ENCODE data around the gene ADGRV1. TPM values are rescaled to one million over a fixed set of nuclear protein-coding genes. Genes with fewer than 3 reads are reported as not detected.

ADGRV1 gene
- total and polyA plus RNA-seq, 9 of the 15 experiments (the other 6 are each of a cell fraction or from before 2014, with no cell fraction given), result 21.7 to 156 (median 58.2) TPM

DNA sequence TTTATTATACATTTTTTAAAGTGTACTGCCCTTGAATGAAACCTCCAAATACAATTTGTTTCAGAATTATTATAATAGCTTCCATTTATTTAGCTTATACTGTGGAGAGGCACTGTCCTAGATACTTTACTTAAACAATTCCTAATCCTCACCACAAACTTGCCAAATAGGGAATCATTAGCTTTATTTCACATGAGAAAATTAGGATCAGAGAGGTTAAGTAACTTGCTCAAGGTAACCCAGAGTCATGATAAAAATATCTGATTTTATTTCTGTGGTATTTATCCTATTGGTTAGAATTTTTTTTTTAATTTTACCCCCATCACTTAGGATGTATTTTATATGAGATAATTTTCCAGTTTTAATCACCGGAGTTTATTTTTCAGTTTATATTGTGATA, 78.4 kb downstream of the ADGRV1 start (continued):
- TF ChIP-seq NUFIP1 (IDR thresholded peaks at IDR 0.05; ENCODE audit: partially characterized antibody) (no peak), ZNF124 (CRISPR knock-in tag; IDR thresholded peaks at IDR 0.05) (no peak), TFAM (CRISPR knock-in tag; conservative IDR thresholded peaks at IDR 0.05) (no peak), ETV5 (CRISPR knock-in tag; IDR thresholded peaks at IDR 0.05; ENCODE audit: low read depth) (no peak), CHD2 (IDR thresholded peaks at IDR 0.05; ENCODE audit: low read depth, low read length) (no peak), ZNF184 (CRISPR knock-in tag; IDR thresholded peaks at IDR 0.05) (no peak), RB1 (IDR thresholded peaks at IDR 0.05; ENCODE audit: low read depth) (no peak), ZBTB7A (IDR thresholded peaks at IDR 0.05; ENCODE audit: borderline replicate concordance, control insufficient read depth, low read depth, low read length) (no peak), ZNF23 (CRISPR knock-in tag; IDR thresholded peaks at IDR 0.05) (no peak), SIRT6 (IDR thresholded peaks at IDR 0.05; ENCODE audit: low read depth, low read length) (no peak), PRMT5 (CRISPR knock-in tag; IDR thresholded peaks at IDR 0.05) (no peak), ERF (CRISPR knock-in tag; IDR thresholded peaks at IDR 0.05) (no peak), NFE2L1 (tag; IDR thresholded peaks at IDR 0.05; ENCODE audit: borderline replicate concordance, low read depth) (no peak), ZNF431 (CRISPR knock-in tag; IDR thresholded peaks at IDR 0.05) (no peak), COPS2 (conservative IDR thresholded peaks at IDR 0.05) (no peak), RBM25 (IDR thresholded peaks at IDR 0.05; ENCODE audit: low read depth, low read length, severe bottlenecking) (peak; percentile 99), NCOA4 (IDR thresholded peaks at IDR 0.05; ENCODE audit: partially characterized antibody) (no peak), ZNF408 (CRISPR knock-in tag; IDR thresholded peaks at IDR 0.05; ENCODE audit: low read depth) (no peak), NR4A1 (CRISPR knock-in tag; IDR thresholded peaks at IDR 0.05) (no peak), NR4A1 (tag; IDR thresholded peaks at IDR 0.05) (no peak), BACH1 (tag; IDR thresholded peaks at IDR 0.05) (no peak), CCAR2 (IDR thresholded peaks at IDR 0.05; ENCODE audit: low read depth, low read length) (no peak), KDM1A (IDR thresholded peaks at IDR 0.05) (peak; percentile 60 to 73), FOS (IDR thresholded peaks at IDR 0.05; ENCODE audit: extremely low read depth, insufficient read length) (no peak)
- TF ChIP-seq, protein P1, sequence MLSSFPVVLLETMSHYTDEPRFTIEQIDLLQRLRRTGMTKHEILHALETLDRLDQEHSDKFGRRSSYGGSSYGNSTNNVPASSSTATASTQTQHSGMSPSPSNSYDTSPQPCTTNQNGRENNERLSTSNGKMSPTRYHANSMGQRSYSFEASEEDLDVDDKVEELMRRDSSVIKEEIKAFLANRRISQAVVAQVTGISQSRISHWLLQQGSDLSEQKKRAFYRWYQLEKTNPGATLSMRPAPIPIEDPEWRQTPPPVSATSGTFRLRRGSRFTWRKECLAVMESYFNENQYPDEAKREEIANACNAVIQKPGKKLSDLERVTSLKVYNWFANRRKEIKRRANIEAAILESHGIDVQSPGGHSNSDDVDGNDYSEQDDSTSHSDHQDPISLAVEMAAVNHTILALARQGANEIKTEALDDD (IDR thresholded peaks at IDR 0.05), result no peak
- TF ChIP-seq, protein P2, sequence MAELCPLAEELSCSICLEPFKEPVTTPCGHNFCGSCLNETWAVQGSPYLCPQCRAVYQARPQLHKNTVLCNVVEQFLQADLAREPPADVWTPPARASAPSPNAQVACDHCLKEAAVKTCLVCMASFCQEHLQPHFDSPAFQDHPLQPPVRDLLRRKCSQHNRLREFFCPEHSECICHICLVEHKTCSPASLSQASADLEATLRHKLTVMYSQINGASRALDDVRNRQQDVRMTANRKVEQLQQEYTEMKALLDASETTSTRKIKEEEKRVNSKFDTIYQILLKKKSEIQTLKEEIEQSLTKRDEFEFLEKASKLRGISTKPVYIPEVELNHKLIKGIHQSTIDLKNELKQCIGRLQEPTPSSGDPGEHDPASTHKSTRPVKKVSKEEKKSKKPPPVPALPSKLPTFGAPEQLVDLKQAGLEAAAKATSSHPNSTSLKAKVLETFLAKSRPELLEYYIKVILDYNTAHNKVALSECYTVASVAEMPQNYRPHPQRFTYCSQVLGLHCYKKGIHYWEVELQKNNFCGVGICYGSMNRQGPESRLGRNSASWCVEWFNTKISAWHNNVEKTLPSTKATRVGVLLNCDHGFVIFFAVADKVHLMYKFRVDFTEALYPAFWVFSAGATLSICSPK (IDR thresholded peaks at IDR 0.05; ENCODE audit: borderline replicate concordance), result no peak
- TF ChIP-seq, protein P3, sequence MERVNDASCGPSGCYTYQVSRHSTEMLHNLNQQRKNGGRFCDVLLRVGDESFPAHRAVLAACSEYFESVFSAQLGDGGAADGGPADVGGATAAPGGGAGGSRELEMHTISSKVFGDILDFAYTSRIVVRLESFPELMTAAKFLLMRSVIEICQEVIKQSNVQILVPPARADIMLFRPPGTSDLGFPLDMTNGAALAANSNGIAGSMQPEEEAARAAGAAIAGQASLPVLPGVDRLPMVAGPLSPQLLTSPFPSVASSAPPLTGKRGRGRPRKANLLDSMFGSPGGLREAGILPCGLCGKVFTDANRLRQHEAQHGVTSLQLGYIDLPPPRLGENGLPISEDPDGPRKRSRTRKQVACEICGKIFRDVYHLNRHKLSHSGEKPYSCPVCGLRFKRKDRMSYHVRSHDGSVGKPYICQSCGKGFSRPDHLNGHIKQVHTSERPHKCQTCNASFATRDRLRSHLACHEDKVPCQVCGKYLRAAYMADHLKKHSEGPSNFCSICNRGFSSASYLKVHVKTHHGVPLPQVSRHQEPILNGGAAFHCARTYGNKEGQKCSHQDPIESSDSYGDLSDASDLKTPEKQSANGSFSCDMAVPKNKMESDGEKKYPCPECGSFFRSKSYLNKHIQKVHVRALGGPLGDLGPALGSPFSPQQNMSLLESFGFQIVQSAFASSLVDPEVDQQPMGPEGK (CRISPR knock-in tag; IDR thresholded peaks at IDR 0.05; ENCODE audit: borderline replicate concordance), result no peak
- TF ChIP-seq, protein P4, sequence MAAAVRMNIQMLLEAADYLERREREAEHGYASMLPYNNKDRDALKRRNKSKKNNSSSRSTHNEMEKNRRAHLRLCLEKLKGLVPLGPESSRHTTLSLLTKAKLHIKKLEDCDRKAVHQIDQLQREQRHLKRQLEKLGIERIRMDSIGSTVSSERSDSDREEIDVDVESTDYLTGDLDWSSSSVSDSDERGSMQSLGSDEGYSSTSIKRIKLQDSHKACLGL (CRISPR knock-in tag; IDR thresholded peaks at IDR 0.05; ENCODE audit: borderline replicate concordance, poor library complexity, severe bottlenecking), result no peak

Measured in K562 (cell line).